ENCODE measurements around the gene ATP7B. TPM values are rescaled to one million over a fixed set of nuclear protein-coding genes. Genes with fewer than 3 reads are reported as not detected.

The ATP7B gene
- total and polyA plus RNA-seq, 2 donors (not counting 3 experiments of a cell fraction or from before 2014, with no cell fraction given), result 4.2 to 8.0 TPM

GRCh38 chr13:52012512-52012836 lies 1.2 kb upstream of the ATP7B start:
- Histone ChIP-seq H2AFZ (ENCODE audit: low read depth, low read length) (peak overlapping the region; percentile 50), H3K9ac (replicated peaks; ENCODE audit: extremely low read depth, insufficient read depth, low read length) (peak overlapping the region; percentile 91), H3K4me2 (ENCODE audit: insufficient read depth, low read length) (peak overlapping the region; percentile 88), H3K9me3 (replicated peaks; ENCODE audit: control insufficient read depth, insufficient read depth, low read length) (no peaks in the 10 kb centered on the region), H3K9me1 (replicated peaks; ENCODE audit: control insufficient read depth, extremely low read depth, insufficient read depth, low read length) (no peaks in the 10 kb centered on the region), H3K27me3 (ENCODE audit: control insufficient read depth in 2 of 2, insufficient read depth in 2 of 2, low read length in 2 of 2) (peaks cover 13 to 14% of the 10 kb centered on the region in 2 experiments), H3K4me3 (replicated peaks in 1 of 3; ENCODE audit: insufficient read depth in 1 of 3, low read depth in 1 of 3, low read length in 3 of 3) (peak overlapping the region; percentile 51 to 88 (median 58)), H4K20me1 (replicated peaks; ENCODE audit: control insufficient read depth, extremely low read depth, insufficient read depth, low read length) (no peaks in the 10 kb centered on the region), H3K79me2 (ENCODE audit: control insufficient read depth, insufficient read depth, low read length) (peaks cover 29% of the 10 kb centered on the region), H3K36me3 (ENCODE audit: control insufficient read depth in 2 of 2, extremely low read depth in 1 of 2, insufficient read depth in 2 of 2, low read length in 2 of 2) (no peaks in the 10 kb centered on the region), H3K27ac (ENCODE audit: insufficient read depth, low read depth, low read length) (peak overlapping the region; percentile 72), H3K4me1 (ENCODE audit: control insufficient read depth, extremely low read depth, insufficient read depth, low read length) (peaks cover 14% of the 10 kb centered on the region)
- BruUV-seq (replicated peaks), result TSS peak; percentile 65
- POLR2A ChIA-PET, result no interaction called here
- FAIRE-seq, result no peak
- TF ChIP-seq EZH2 (IDR thresholded peaks at IDR 0.05; ENCODE audit: borderline replicate concordance, low read depth, low read length, severe bottlenecking) (no peak), FOS (IDR thresholded peaks at IDR 0.05; ENCODE audit: borderline replicate concordance, insufficient read depth, low read length) (no peak), POLR2AphosphoS5 (IDR thresholded peaks at IDR 0.05; ENCODE audit: insufficient read depth, low read depth, low read length) (no peak), JUN (IDR thresholded peaks at IDR 0.05; ENCODE audit: borderline replicate concordance, insufficient read depth, insufficient read length, low read depth) (no peak), CTCF (IDR thresholded peaks at IDR 0.05; ENCODE audit: extremely low read depth in 1 of 2, insufficient read depth in 1 of 2, low read depth in 1 of 2, low read length in 2 of 2) (no peak), MAX (IDR thresholded peaks at IDR 0.05; ENCODE audit: insufficient read depth, insufficient read length) (no peak), POLR2A (IDR thresholded peaks at IDR 0.05; ENCODE audit: low read depth, low read length) (no peak), GATA2 (IDR thresholded peaks at IDR 0.05; ENCODE audit: insufficient read depth, insufficient read length, low read depth, low read length) (no peak), MYC (IDR thresholded peaks at IDR 0.05; ENCODE audit: low read depth, low read length) (no peak)
- no peak for DNase-seq (ENCODE audit: low read depth, low spot score)
- dilution Hi-C loops (cut with MboI; ENCODE audit: extremely low pct_ligation_motif_present, low sequenced_read_pairs), result no loop called here
- intact Hi-C loops (cut with micrococcal nuclease), result loop anchor here (1.0 to 5.0 kb wide), 5 partner anchors 49 to 560 kb away; partner anchors contain the start of genes DHRS12, INTS6 and WDFY2
- CTCF ChIA-PET, result interaction anchor here (0.9 to 1.6 kb wide), 10 partner anchors 10 to 438 kb away, joined by 3 to 7 read pairs (median 3); partner anchors contain the start of genes NEK5 and TMEM272
